Nephron progenitor cell (in vitro differentiated cells): ENCODE results near the gene MEX3C.
A peak's percentile ranks its signal among the peaks of the same experiment; 100 is the strongest.

ENCODE experiments used
- DNase-seq: peaks from one replicate; pipeline ENCODE4 v3.0.0; 2021
- H3K27ac Mint-ChIP-seq: 2 replicates; pipeline ENCODE4 v1.8.0; 2021; ENCODE audit warnings: mild to moderate bottlenecking, moderate library complexity, mixed read lengths
- H3K27me3 Mint-ChIP-seq: 2 replicates; pipeline ENCODE4 v1.8.0; 2021; ENCODE audit warnings: mild to moderate bottlenecking, low read depth, mixed read lengths; ENCODE audit not compliant: poor library complexity
- H3K36me3 Mint-ChIP-seq: 2 replicates; pipeline ENCODE4 v1.8.0; 2021; ENCODE audit warnings: low read depth, mixed read lengths
- H3K4me1 Mint-ChIP-seq: 2 replicates; pipeline ENCODE4 v1.8.0; 2021; ENCODE audit warnings: mixed read lengths
- H3K4me3 Mint-ChIP-seq: 2 replicates; pipeline ENCODE4 v1.8.0; 2021; ENCODE audit warnings: mild to moderate bottlenecking, moderate library complexity, mixed read lengths
- H3K9me3 Mint-ChIP-seq: 2 replicates; pipeline ENCODE4 v1.8.0; 2021; ENCODE audit warnings: mild to moderate bottlenecking, moderate library complexity, mixed read lengths
- CTCF ChIP-seq: fragments of 200-600 bp; sonication (generic); IDR thresholded peaks from 2 replicates; pipeline ENCODE4 v1.5.0; 2021; ENCODE audit warnings: antibody characterized with exemption

MEX3C gene

GRCh38 chr18:51160646-51161045, 36.8 kb downstream of the MEX3C start:
- no peak for DNase-seq
- TF ChIP-seq CTCF: no peak
- no peak overlapping the region for H3K27ac Mint-ChIP-seq

GRCh38 chr18:51157215-51157614, 40.3 kb downstream of the MEX3C start:
- TF ChIP-seq CTCF: no peak
- no peaks in the 10 kb centered on the region for H3K36me3 Mint-ChIP-seq
- H3K4me3 Mint-ChIP-seq: no peak overlapping the region
- peaks cover 6% of the 10 kb centered on the region for H3K4me1 Mint-ChIP-seq
- no peak for DNase-seq
- H3K27ac Mint-ChIP-seq: no peak overlapping the region
- no peaks in the 10 kb centered on the region for H3K9me3 Mint-ChIP-seq
- peaks cover 3% of the 10 kb centered on the region for H3K27me3 Mint-ChIP-seq

More at GRCh38 chr18:51160646-51161045, 36.8 kb downstream of the MEX3C start:
- Mint-ChIP-seq H3K4me1 (peaks cover 11% of the 10 kb centered on the region), H3K36me3 (no peaks in the 10 kb centered on the region), H3K9me3 (no peaks in the 10 kb centered on the region), H3K4me3 (no peak overlapping the region), H3K27me3 (peaks cover 5% of the 10 kb centered on the region)

DNA sequence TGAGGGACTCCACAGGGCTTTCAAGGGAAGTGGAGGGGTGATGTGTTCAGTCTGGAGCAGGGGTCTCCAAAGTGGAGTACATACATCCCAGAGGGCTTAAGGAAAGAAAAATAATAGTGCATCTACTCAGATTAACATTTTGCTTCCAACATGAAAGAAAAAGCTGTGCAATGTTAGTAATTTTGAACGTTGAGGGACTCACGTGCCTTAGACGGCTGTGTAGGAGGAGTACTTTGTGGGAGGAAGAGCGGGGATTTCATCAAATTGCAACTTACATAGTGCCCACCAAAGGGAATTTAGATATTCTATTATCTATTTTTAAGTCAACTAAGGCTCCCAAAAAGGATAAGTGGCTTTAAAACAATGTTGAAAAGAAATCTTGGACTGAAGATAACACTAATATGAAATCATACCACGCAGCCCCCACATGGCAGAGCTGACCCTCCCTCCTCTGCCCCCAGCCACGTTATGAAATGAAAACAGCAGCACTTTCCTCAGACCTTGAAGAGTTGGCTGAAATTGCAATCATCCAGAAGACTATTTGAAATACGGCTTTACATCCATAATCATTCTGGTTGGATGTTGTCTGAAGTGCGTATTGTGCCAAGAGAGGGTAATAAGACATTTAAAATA, 42.9 kb downstream of the MEX3C start:
- no peaks in the 10 kb centered on the region for H3K36me3 Mint-ChIP-seq
- H3K9me3 Mint-ChIP-seq: no peaks in the 10 kb centered on the region
- TF ChIP-seq CTCF: no peak
- peaks cover 3% of the 10 kb centered on the region for H3K27me3 Mint-ChIP-seq
- no peaks in the 10 kb centered on the region for H3K4me1 Mint-ChIP-seq
- no peak overlapping the region for H3K4me3 Mint-ChIP-seq
- peak overlapping the region; percentile 51 for H3K27ac Mint-ChIP-seq
- DNase-seq: no peak

GRCh38 chr18:51153659-51154371, 43.7 kb downstream of the MEX3C start:
- no peak for DNase-seq
- Mint-ChIP-seq H3K27me3 (peaks cover 6% of the 10 kb centered on the region), H3K9me3 (no peaks in the 10 kb centered on the region), H3K4me3 (no peak overlapping the region), H3K27ac (no peak overlapping the region), H3K4me1 (no peaks in the 10 kb centered on the region), H3K36me3 (no peaks in the 10 kb centered on the region)
- TF ChIP-seq CTCF: no peak

DNA sequence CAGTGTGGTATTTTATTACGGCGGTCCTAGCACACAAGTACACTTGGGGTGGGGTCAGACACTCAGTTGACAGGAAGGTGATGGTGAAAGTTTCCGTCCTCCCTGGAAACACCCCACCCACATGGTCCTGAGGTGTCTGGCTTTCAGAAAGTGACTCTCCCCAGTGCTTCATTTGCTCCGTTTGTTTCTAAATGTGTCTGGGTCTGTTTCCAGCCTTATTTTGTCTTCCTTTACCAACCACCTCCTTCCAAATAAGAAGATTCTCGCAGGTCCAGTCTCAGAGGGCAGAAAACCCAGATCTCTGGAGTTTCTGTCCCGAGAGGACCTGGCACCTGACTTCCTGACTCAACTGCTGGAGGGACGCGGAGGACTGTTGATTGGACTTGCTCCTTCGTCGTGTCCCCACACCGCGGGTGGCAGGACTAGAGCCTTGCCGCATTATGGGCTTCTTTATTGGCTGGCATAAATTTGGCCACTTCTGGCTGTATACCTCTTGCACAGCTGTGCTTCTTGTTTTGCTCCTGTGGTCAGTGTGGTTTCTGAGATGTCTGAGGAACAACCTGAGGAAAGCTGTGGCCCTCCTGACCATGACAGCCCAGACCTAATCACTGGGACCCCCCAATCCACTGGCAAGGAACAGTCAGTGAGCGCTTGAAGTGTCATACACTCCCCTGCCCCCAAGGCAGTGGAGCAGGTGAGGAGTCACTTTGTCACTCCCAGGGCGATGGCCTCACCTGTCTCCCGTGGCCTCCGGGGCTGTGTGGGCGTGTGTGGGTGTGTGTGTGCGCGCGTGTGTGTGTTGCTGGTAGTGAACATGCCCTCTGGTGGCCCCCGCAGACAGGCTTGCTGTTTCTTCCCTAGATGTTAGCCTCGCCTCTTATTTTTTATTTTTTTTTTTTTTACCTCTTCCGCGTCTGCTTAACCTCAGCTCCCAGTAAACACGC, 45.6 kb downstream of the MEX3C start:
- no peak for DNase-seq
- peaks cover 6% of the 10 kb centered on the region for H3K27me3 Mint-ChIP-seq
- H3K36me3 Mint-ChIP-seq: no peaks in the 10 kb centered on the region
- H3K4me1 Mint-ChIP-seq: no peaks in the 10 kb centered on the region
- H3K4me3 Mint-ChIP-seq: no peak overlapping the region
- no peak for TF ChIP-seq CTCF
- peak overlapping the region; percentile 42 for H3K27ac Mint-ChIP-seq
- no peaks in the 10 kb centered on the region for H3K9me3 Mint-ChIP-seq
